A549 (cell line): ENCODE data around the gene IGF2R.

Experiments
- CHD2 ChIP-seq: fragments of 150-350 bp; IDR thresholded peaks from 2 replicates; pipeline ENCODE4 v1.6.1; 2014; ENCODE audit warnings: low read length; ENCODE audit not compliant: partially characterized antibody
- CTCF ChIP-seq: fragments of >200 bp; sonication (Bioruptor Twin); formaldehyde crosslinking; IDR thresholded peaks from 3 replicates; pipeline ENCODE4 v1.5.1; 2016
- E2F6 ChIP-seq: IDR thresholded peaks from 2 replicates; pipeline ENCODE4 v1.6.1; 2012; ENCODE audit warnings: low read depth, borderline replicate concordance
- HOXA7 ChIP-seq: fragments of 250-450 bp; sonication (Bioruptor Pico); IDR thresholded peaks from 2 replicates; pipeline ENCODE4 v1.5.0; 2020; ENCODE audit warnings: mild to moderate bottlenecking, moderate library complexity
- MAX ChIP-seq: IDR thresholded peaks from 2 replicates; pipeline ENCODE4 v1.6.1; 2012
- PBX3 ChIP-seq: IDR thresholded peaks from 2 replicates; pipeline ENCODE4 v1.6.1; 2012
- POLR2A ChIP-seq: IDR thresholded peaks from 2 replicates; pipeline ENCODE4 v1.6.1; 2012; ENCODE audit warnings: mild to moderate bottlenecking, low read length
- RAD21 ChIP-seq, 2 experiments: fragments of >200 bp in 1 of 2; sonication (Bioruptor Twin) in 1 of 2; formaldehyde crosslinking in 1 of 2; IDR thresholded peaks in 1 of 2; conservative IDR thresholded peaks in 1 of 2; 2 replicates in 1 of 2; 3 replicates in 1 of 2; pipeline ENCODE4 v1.6.1; 2012 to 2018; ENCODE audit warnings: inconsistent platforms in 1 of 2

- TF ChIP-seq CTCF (no peak), RAD21 (conservative IDR thresholded peaks at IDR 0.05 in 1 of 2, IDR thresholded peaks at IDR 0.05 in 1 of 2) (no peak), PBX3 (no peak), CHD2 (no peak), E2F6 (no peak), HOXA7 (CRISPR knock-in tag) (no peak), POLR2A (no peak), MAX (no peak)
Measured at GRCh38 chr6:159934181-159934580, 34.7 kb upstream of the IGF2R start.
